SK-N-SH (cell line): ENCODE measurements around the gene TP63.

ENCODE experiments used
- POLR2AphosphoS5 ChIP-seq: IDR thresholded peaks from 2 replicates; pipeline ENCODE4 v1.6.1; 2012; ENCODE audit warnings: low read depth, low read length
- RXRA ChIP-seq: IDR thresholded peaks from 2 replicates; pipeline ENCODE4 v1.4.0; 2012; ENCODE audit warnings: low read depth, mild to moderate bottlenecking, borderline replicate concordance
- SIN3A ChIP-seq: IDR thresholded peaks from 2 replicates; pipeline ENCODE4 v1.6.1; 2012; ENCODE audit warnings: low read depth, mild to moderate bottlenecking, low read length, moderate library complexity, borderline replicate concordance
- TF ChIP-seq, protein P1 (sequence below): fragments of 200-600 bp; sonication (generic); IDR thresholded peaks from 2 replicates; pipeline ENCODE4 v1.6.1; 2017; ENCODE audit warnings: antibody characterized with exemption, mild to moderate bottlenecking, moderate library complexity

DNA sequence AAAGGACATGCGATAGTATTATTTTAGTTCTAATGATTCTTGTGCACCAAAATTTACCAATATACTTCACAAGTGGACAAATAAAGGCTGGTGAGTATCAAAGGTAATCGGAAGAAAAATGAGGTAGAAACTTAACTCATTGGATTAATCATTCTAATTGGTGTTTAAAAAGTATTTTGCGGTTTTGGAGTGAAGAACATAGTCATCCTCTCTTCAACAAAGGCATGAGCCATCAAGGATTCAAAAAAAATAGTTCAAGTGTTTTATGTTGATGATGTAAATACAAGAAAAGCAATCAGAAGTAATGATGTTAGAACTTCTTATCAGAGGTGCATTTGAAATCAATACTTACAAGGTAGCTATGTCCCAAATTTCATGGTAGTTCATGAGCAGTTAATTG is 268.0 kb downstream of the TP63 start:
- TF ChIP-seq, protein P1, sequence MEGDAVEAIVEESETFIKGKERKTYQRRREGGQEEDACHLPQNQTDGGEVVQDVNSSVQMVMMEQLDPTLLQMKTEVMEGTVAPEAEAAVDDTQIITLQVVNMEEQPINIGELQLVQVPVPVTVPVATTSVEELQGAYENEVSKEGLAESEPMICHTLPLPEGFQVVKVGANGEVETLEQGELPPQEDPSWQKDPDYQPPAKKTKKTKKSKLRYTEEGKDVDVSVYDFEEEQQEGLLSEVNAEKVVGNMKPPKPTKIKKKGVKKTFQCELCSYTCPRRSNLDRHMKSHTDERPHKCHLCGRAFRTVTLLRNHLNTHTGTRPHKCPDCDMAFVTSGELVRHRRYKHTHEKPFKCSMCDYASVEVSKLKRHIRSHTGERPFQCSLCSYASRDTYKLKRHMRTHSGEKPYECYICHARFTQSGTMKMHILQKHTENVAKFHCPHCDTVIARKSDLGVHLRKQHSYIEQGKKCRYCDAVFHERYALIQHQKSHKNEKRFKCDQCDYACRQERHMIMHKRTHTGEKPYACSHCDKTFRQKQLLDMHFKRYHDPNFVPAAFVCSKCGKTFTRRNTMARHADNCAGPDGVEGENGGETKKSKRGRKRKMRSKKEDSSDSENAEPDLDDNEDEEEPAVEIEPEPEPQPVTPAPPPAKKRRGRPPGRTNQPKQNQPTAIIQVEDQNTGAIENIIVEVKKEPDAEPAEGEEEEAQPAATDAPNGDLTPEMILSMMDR = no peak
- TF ChIP-seq POLR2AphosphoS5 (no peak), RXRA (no peak), SIN3A (no peak)
